GDM1 (cell line): ENCODE data around the gene FKBP1A.
A peak's percentile ranks its signal among the peaks of the same experiment; 100 is the strongest.
"Not testable (repeated sequence)": the region's sequence is repeated elsewhere in the genome, so short reads cannot be mapped to it uniquely, and the experiment has no call there.

ENCODE experiments used
- DNase-seq: peaks from one replicate; lab custom pipeline; 2025; lab: John Stamatoyannopoulos, UW

Gene FKBP1A

GRCh38 chr20:1364106-1364505 lies 28.7 kb downstream of the FKBP1A start:
- DNase-seq, result no peak

DNA sequence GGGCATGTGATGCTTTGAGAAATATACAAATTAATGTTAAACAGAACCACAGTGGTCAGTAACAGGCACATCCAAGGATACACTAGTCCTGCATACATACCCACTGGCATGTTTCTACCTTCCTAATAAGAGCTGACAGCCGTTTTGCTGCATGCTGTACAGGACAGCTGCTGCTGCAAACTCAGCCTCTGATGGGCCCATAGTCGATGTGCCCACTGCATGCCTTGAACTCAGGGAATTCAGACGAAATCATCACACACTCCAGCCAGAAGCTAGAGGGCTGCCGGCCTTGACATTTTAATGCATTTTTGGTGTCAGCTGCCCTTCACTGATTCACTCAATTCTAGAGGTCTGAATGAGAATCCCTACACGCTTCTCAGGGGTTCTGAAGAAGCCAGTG lies 29.3 kb downstream of the FKBP1A start:
- no peak for DNase-seq

GRCh38 chr20:1362484-1362883 lies 30.4 kb downstream of the FKBP1A start:
- DNase-seq, result peak; percentile 11

DNA sequence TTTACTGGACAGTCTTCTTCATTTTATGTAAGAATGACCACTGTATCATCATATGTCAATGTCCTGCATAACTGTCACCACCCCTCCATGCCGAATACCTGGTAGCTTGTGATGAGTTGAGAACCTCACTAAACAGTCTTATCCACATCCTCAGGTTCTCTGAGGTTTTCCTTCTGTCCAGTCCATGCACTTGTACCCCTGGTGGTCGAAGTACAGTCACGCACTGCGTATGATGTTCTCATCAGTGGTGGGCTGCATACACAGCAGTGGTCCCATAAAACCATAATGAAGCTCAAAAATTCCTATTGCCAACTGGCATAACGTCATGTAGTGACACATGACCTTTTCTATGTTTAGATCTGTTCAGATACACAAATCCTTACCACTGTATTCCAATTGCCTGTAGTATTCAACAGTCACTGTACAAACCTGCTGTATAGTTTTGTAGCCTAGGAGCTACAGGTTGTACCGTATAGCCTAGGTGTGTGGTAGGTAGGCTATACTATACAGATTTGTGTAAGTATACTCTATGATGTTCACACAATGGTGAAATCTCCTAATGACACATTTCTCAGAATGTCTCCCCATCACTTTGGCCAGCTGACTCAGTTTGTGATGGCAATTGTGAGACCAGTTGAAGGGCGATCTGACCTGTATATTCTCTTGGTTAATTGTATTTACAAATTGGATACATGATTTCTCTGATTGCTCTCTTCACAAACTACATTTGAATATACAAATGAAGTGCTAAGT lies 32.6 kb downstream of the FKBP1A start:
- no peak for DNase-seq

DNA sequence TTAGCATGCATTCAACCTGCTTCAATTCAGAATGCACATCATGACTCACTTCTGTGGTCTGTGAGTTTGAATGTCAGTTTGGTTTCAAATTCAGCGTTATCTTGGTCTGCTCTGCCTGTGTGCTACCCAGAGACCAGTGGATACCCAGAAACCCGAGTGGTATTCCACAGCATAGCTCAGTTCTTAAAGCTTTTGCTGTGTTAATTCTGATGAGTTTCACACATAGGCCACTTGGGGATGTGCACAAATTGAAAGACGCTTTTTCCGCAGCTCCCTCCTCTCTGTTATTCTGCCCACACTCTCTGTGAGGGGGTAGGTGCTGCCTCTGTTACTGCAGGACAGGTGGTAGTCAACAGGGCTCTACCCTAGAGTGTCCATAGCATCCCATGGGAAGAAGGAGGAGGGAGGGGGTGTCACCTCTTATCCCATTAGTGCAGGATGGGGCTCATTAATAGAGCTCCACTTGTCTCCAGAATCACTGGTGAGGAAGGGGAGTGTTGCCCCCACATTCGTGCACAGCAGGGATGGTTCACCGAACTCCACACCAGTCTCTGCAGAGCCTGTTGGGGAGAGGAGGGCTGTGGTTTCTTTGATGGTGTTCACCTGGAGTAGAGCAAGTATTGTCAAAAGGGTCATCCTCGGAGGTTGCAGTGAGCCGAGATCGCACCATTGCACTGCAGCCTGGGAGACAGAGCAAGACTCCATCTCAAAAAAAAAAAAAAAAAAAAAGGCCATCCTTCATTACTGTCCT lies 34.8 kb downstream of the FKBP1A start:
- DNase-seq, result no peak

GRCh38 chr20:1353956-1354355 lies 38.9 kb downstream of the FKBP1A start:
- no peak for DNase-seq

DNA sequence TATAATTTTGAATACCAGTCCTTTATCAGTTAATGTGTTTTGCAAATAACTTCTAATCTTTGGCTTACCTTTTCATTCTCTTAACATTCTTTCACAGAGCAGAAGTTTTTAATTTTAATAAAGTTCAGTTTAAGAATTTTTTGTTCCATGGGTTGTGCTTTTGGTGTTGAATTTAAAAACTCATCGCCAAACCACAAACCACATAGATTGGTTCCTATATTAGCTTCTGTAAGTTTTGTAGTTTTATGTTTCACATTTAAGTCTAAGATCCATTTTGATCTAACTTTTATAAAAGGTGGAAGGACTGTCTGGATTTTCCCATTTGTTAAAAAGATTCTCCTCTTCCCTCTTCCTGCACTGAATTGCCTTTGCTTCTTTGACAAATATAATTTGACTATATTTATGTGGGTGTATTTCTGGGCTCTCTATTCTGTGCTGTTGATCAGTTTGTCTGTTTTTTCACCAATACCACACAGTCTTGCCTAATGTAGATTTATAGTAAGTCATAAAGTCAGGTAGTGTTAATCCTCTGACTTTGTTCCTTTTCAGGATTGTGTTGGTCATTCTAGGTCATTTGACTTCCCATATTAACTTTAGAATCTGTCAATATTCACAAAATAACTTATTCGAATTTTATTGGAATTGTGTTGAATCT lies 46.4 kb downstream of the FKBP1A start:
- no peak for DNase-seq

- no peak for DNase-seq
These were observed 47.1 kb downstream of the FKBP1A start for GRCh38 chr20:1345756-1346093.

- no peak for DNase-seq
These were observed 47.7 kb downstream of the FKBP1A start for GRCh38 chr20:1345030-1345755.

GRCh38 chr20:1343446-1344124 lies 49.3 kb downstream of the FKBP1A start:
- DNase-seq, result not testable (repeated sequence)

DNA sequence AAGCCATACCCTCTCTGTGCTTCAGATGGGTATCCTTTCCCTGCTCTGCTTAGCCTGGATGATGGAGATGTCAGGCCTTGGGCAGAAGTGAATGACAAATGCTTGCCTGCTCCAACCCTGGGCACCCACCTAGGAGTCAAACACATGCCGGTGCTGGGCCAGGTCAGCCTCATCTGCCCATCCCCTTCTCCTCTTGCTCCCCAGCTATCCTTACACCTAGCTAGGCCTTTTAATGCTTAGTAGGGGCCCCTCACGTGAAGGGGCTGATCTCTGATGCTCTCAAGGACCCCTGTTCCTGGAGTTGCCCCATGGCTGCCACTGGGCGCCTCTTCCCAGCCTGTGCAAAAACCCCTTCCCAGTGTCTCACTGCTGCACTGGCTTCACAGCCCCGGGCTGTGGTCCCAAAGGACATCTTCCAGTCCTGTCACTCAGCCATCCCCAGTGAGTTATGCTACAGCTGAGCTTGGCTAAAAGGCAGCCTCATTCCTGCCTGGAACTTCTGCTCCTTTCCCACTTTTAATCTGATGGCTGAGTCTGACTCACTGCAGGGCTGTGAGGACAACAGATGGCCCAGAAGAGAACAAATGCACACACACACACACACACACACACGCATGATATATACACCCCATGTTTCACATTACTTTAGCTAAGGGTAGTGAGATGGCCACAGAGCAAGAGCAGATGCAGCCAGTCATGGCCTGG lies 51.1 kb downstream of the FKBP1A start:
- no peak for DNase-seq

- DNase-seq, result no peak
These were observed 54.1 kb downstream of the FKBP1A start for GRCh38 chr20:1338801-1339200.

DNA sequence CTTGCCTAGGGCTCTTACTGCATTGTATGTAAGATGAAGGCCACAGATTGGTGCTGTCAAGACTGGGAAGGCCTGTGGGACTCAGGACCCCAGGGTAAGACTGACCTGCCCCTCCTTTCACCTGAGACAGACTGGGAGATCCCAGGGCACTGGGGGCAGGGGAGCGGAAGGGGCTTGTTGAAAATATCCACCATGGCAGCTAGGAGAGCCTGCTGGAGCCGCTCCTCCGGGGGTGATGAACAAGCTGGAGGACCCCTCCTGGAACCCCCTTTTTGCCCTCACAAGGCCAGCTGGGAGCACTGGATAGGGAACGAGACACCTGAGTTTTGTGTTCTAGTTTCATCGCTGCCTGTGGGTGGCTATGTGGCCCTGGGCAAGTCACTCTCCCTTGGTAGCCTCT lies 54.8 kb downstream of the FKBP1A start:
- no peak for DNase-seq

DNA sequence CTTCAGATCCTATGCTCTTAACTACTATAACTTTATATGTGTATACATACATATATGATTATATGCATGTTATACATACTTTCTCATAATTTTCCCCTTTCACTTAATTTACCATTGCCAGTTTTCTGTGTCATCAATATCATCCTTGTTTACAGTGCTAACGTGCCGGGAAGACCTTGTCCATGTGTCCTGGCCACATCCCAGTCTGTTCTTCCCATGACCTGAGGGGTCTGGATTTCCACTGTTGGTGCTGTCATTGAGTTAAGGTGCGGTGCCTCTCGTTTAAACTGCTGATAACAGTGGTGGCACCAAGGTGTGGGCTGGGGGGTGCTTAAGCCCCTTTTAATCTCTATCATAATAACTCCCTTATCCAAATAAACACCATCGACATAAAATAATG lies 55.4 kb downstream of the FKBP1A start:
- DNase-seq, result no peak

GRCh38 chr20:1336699-1337367 lies 56.0 kb downstream of the FKBP1A start:
- DNase-seq, result no peak

- DNase-seq, result no peak
These were observed 56.7 kb downstream of the FKBP1A start for GRCh38 chr20:1335961-1336698.

DNA sequence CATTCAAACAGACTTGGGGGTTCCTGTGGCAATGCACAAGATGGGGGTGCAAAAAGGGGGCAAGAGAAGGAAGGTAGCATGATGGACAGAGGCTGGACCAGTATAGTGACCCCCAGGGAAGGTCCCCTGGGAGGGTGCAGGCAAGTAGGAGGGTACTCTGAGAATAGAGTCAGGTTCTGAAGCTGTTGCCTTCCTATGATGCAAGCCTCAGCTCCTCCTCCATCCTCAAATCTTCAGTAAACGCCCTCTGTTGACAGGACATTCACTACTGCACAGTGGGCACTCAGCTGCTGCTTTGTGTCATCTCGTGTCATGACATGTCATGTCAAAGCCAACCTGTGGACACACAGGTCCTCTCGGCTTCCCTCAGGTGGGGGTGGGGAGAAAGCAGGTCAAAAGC lies 58.1 kb downstream of the FKBP1A start:
- DNase-seq, result no peak

DNA sequence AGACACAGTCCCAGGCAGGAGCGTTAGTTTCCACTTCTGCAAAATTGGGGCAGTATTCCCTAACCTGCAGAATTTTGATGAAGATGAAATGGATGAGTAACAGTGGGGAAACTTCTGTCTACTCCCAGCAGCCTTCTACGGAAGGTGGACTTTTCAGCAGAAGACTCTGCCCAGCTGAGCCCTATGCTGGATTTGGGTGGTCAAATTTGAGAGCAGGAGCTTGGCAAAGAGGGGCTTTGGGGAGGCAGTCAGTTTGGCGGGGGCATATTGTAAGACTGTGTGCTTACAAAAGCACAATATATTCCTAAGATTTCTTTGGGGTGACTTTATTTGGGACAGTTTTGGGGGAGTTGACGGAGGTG lies 58.5 kb downstream of the FKBP1A start:
- no peak for DNase-seq

GRCh38 chr20:1333462-1334369 lies 59.1 kb downstream of the FKBP1A start:
- no peak for DNase-seq
